Right atrium auricular region (tissue), 2 donors: ENCODE data around the gene ODC1. TPM values are rescaled to one million over a fixed set of nuclear protein-coding genes. Genes with fewer than 3 reads are reported as not detected.
A peak's percentile ranks its signal among the peaks of the same experiment; 100 is the strongest.

Source experiments
- DNase-seq: peaks from one replicate; pipeline ENCODE4 v3.0.0-alpha.2; 2019; ENCODE audit warnings: low spot score
- H3K27ac ChIP-seq, 2 donors: fragments of 200-600 bp; sonication (generic); 1 replicate in 1 of 2; 2 replicates in 1 of 2; pipeline ENCODE4 v1.5.1; 2016 to 2019
- H3K27me3 ChIP-seq, 2 donors: fragments of 200-600 bp; sonication (generic); one replicate each; pipeline versions ENCODE4 v1.5.1 to v1.6.0; 2017 to 2019
- H3K36me3 ChIP-seq: fragments of 200-600 bp; sonication (generic); one replicate; pipeline ENCODE4 v1.5.1; 2016
- H3K4me1 ChIP-seq, 2 donors: fragments of 200-600 bp; sonication (generic); one replicate each; pipeline versions ENCODE4 v1.5.1 to v1.6.0; 2017 to 2019
- H3K4me3 ChIP-seq, 2 donors: fragments of 200-600 bp; sonication (generic); 1 replicate in 1 of 2; 2 replicates in 1 of 2; pipeline ENCODE4 v1.5.1; 2017 to 2019; ENCODE audit warnings: mild to moderate bottlenecking in 1 of 2, moderate library complexity in 1 of 2
- H3K9me3 ChIP-seq, 2 donors: fragments of 200-600 bp; sonication (generic); one replicate each; pipeline ENCODE4 v1.5.1; 2019
- total RNA-seq, 2 donors: library from RNA; depleted of rRNA; stranded (reverse); fragments of >200 nt; gene quantifications; one replicate each; pipeline ENCODE4 v1.1.0, GENCODE V29; 2016
- TF ChIP-seq, protein P1 (sequence below), 2 donors: fragments of 200-600 bp; sonication (generic); IDR thresholded peaks; one replicate each; pipeline ENCODE4 v1.5.1; 2019; ENCODE audit warnings: antibody characterized with exemption in 2 of 2

ODC1 gene
- total RNA-seq, 2 donors from 2014 or later: 41.3 to 73.9 TPM

DNA sequence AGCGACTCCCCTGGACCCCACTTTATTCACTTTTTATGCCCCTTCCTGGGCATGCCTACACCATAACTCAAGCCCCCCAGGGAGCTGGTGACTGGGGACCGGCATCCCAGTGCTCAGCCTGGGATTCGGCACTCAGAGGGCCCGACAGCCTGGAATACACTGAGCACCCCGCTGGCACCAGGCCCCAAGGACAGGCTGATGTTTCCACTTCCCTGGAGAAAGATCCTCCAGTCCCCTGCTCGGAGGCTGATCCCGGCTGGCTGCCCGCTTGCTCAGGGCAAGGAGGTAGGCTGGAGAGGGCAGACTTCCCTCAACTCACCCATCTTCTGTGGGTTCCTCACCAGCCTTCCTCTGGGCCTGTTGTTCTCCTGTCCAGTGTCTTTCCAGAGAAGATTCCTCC is 36.6 kb downstream of the ODC1 start:
- Histone ChIP-seq H3K4me1 (peaks cover 0 to 43% of the 10 kb centered on the region in 2 donors), H3K9me3 (no peaks in the 10 kb centered on the region), H3K27me3 (no peaks in the 10 kb centered on the region), H3K4me3 (no peak overlapping the region), H3K36me3 (no peaks in the 10 kb centered on the region), H3K27ac (no peak overlapping the region)
- DNase-seq: no peak
- TF ChIP-seq, protein P1, sequence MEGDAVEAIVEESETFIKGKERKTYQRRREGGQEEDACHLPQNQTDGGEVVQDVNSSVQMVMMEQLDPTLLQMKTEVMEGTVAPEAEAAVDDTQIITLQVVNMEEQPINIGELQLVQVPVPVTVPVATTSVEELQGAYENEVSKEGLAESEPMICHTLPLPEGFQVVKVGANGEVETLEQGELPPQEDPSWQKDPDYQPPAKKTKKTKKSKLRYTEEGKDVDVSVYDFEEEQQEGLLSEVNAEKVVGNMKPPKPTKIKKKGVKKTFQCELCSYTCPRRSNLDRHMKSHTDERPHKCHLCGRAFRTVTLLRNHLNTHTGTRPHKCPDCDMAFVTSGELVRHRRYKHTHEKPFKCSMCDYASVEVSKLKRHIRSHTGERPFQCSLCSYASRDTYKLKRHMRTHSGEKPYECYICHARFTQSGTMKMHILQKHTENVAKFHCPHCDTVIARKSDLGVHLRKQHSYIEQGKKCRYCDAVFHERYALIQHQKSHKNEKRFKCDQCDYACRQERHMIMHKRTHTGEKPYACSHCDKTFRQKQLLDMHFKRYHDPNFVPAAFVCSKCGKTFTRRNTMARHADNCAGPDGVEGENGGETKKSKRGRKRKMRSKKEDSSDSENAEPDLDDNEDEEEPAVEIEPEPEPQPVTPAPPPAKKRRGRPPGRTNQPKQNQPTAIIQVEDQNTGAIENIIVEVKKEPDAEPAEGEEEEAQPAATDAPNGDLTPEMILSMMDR (IDR thresholded peaks at IDR 0.05): no peak

DNA sequence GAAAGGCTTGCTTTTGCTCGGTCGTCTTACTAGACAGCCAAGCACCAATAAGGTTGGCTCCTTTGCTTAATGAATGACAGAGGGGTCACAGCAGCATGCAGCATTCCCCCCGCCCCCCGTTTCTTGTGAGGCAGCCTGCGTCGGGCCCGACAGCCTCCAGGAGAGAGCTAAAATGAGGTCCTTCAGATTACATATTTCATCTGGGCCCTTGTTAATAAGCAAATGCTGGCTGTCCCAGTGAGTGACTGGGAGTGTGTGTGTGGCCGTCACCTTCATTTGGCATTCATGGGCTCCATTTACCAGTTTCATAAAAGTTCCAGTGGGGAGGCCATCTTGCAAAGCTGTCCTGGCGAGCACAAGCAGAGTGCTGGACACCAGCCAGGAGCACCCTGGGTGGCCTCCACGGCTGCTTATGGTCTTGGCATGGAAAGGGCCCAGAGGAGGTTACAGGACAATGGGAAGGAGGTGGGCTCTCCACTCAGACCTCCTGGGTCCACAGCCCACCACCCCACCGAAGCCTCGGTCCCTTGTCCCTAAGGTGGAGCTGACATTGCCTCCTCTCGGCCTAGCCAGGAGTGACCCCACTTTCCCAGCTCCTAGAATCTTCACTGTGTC is 37.2 kb downstream of the ODC1 start:
- Histone ChIP-seq H3K9me3 (no peaks in the 10 kb centered on the region), H3K27ac (peak overlapping the region in 1 of 2 donors; percentile 29), H3K4me3 (no peak overlapping the region), H3K36me3 (no peaks in the 10 kb centered on the region), H3K27me3 (no peaks in the 10 kb centered on the region), H3K4me1 (peaks cover 0 to 49% of the 10 kb centered on the region in 2 donors)
- no peak for DNase-seq
- TF ChIP-seq, protein P1 (IDR thresholded peaks at IDR 0.05): no peak

DNA sequence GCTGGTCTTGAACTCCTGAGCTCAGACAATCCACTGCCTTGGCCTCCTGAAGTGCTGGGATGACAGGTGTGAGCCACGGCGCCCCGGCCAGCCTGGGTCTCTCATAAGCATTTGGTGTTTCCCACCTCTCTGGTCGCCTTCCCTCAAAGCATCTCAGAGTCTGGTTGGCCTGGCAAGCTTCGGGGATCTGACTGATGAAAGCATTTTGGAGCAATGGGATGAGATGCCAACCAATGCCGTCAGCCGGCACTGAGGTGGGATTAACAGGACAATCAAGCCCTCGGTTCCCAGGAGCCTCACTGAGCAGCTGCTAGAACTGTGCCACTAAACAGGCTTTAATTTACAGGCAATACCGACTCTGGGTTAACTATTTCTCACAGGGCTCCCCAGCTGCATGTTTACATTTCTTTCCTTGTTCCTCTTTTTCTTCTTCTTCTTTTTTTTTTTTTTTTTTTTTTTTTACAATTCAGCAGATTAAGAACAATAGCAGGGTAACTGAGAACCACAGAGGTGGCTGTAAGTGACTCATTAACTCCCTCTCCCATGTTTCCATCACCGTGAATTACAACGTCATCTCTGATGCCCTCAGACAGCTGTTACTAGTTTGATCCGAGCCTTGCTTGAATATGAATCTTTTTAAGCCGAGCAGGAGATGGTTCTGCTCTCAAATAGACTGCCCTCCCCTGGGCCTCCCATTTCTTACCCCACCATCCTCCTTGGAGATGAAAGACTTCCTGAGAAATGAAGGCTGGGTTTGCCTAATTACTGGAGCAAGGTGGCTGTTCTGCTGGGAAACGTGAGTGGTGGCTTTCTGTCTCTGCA is 37.9 kb downstream of the ODC1 start:
- Histone ChIP-seq H3K4me3 (no peak overlapping the region), H3K27ac (peak overlapping the region in 1 of 2 donors; percentile 29), H3K4me1 (peaks cover 0 to 56% of the 10 kb centered on the region in 2 donors), H3K36me3 (no peaks in the 10 kb centered on the region), H3K9me3 (no peaks in the 10 kb centered on the region), H3K27me3 (no peaks in the 10 kb centered on the region)
- no peak for DNase-seq
- TF ChIP-seq, protein P1 (IDR thresholded peaks at IDR 0.05): no peak

DNA sequence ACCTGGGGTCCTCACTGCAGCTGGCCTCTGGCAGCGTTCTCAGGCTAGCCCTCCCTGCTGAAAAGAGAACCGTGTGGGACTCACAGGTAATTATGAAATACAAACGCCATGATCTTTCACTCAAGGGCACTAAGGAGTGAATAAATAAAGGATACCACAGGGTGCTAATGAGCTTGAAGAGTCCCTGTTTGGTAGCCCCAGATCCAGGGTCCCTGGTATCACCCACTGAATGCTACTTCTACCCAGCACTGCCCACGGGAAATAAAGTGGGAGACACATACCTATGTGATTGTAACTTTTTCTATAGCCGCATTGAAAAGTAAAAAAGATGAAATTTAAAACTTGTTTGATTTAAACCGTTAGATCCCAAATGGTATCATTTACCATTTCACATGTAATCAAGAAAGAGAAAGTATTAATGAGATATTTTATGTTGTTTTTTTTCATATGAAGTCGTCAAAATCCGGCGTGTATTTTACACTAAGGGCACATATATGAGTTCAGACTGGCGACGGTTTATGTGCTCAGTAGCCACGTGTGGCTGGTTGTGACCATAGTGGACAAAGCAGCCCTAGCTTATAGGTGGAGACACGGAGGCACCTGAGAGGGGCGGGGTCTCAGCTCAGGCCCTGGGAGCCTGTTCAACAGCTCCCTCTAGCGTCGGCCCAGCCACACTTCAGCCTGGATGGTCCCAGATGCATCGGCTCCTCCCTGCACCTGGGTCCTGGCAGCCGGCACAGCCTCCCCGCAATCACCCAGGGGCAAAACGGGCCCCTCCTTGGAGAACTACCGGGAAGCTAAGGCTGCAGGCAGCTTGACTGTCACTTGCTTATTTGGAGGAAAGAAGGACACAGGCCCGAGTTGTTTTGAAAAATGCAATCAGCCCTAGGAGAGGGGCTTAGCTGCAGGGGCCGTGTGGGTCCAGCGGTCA is 39.2 kb downstream of the ODC1 start:
- TF ChIP-seq, protein P1 (IDR thresholded peaks at IDR 0.05): peak; percentile 96
- DNase-seq: no peak
- Histone ChIP-seq H3K27me3 (no peaks in the 10 kb centered on the region), H3K36me3 (no peaks in the 10 kb centered on the region), H3K4me3 (no peak overlapping the region), H3K4me1 (peaks cover 0 to 60% of the 10 kb centered on the region in 2 donors), H3K27ac (peak overlapping the region in 1 of 2 donors; percentile 61), H3K9me3 (no peaks in the 10 kb centered on the region)

DNA sequence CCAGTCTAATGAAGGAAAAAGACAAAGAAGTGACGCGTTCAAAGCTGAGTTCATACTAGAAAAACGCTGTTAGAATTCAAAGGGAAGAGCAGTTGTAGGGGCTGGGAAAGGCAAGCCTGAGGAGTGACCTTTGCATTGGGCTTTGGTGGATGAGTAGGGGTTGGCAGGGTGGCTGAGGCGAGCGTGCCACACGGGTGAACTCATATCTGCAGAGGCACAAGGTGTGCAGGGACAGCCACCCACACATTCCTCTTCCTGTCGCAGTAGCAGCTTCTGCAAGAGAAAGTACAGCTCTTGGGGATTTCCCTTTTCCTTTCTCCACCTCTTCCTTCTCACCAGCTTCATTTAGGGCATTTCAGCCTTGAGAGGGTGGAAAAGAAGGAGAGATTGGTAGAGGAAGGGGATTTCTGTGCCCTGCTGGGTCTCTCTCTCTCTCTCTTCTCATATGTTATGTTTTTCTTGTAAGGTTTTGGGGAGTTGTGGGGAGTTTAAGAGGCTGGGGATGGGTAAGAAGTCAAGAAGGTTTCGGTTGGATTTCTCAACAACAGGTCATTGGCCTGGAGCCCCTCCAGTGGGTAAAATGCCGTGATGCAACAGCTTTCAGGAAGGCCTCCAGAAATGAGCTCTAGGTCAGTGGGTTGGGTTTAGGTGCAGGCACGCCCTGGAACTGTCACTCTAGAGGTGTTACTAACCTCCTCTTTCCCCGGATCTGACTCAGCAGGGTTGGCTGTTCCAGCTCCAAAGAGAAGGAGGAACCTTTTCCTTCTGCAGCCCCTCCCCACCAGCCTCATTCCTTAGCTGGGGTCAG is 40.1 kb downstream of the ODC1 start:
- DNase-seq: peak; percentile 83
- Histone ChIP-seq H3K4me1 (peaks cover 0 to 60% of the 10 kb centered on the region in 2 donors), H3K36me3 (no peaks in the 10 kb centered on the region), H3K4me3 (no peak overlapping the region), H3K27me3 (no peaks in the 10 kb centered on the region), H3K27ac (peak overlapping the region; percentile 34 to 61), H3K9me3 (no peaks in the 10 kb centered on the region)
- TF ChIP-seq, protein P1 (IDR thresholded peaks at IDR 0.05): no peak
